ENCODE measurements around the gene MYO1G.
"Not testable (repeated sequence)": the region's sequence is repeated elsewhere in the genome, so short reads cannot be mapped to it uniquely, and the experiment has no call there.

The MYO1G gene

DNA sequence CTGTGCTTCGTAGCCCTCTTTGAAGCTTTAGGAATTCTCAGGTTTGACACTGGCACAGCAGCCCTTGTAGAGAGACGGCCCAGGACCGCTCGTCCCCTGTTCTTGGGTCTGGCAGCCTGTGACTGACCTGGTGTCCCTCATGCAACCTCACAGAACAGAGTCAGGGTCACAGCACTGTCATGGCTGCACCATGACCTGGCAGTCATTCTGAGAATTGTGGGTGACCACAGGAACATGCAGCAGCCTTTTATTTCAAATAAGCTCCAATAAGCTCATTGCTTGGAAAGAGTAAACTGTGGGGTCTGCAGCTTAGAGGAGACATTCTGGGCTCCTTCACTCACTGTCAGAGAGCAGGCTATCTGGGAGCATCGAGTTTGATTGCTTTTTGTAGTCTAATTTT lies 42.5 kb downstream of the MYO1G start:
- no peak for DNase-seq (ENCODE audit: low spot score)

DNA sequence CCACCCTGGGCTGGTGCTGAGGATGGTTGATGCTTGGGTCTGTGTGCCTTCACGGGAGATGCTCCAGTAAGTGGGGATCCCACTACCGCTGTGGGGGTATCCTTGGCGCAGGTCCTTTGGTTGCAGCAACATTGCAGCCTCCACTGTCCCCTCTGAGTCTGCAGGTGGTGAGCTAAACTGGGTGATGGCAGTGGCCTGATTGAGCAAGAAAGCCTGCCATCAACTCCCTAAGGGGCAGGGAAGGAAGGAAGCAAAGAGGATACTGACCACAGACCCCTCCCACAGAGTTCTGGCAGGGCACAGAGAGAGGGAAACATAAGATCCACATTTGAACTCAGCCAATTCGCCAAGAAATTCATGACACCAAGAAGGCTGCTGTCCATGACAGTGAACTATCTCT lies 43.2 kb downstream of the MYO1G start:
- DNase-seq (ENCODE audit: low spot score), result no peak

DNA sequence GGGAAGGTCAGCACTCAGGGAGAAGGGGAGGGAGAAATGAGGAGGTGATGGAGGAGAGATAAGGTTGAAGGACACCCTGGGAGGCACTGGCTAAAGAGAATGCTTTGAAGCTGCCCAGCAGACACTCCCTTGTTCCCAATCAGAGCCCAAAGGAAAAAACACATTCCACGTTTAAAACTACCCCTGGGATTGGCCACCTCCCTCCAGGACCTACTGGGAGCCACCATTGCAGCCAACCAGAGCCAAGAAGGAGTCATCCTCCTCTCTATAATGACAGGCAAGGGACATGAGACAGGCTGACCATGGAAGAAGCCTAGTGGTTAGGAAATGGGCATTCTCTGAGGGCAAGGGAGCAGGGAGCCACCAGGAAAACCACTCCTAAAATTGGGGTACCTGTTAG lies 43.8 kb downstream of the MYO1G start:
- DNase-seq (ENCODE audit: low spot score), result no peak

DNA sequence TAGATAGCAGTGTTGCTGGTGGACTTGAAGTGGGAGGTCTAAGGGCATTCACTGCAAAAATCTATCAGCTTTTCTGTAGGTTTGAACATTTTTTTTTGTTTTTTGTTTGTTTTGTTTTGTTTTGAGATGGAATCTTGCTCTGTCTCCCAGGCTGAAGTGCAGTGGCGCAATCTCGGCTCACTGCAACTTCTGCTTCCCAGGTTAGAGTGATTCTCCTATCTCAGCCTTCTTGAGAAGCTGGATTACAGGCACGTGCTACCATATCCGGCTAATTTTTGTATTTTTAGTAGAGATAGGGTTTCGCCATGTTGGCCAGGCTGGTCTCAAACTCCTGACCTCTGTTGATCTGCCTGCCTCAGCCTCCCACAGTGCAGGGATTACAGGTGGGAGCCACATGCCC lies 44.3 kb downstream of the MYO1G start:
- not testable (repeated sequence) for DNase-seq (ENCODE audit: low spot score)

DNA sequence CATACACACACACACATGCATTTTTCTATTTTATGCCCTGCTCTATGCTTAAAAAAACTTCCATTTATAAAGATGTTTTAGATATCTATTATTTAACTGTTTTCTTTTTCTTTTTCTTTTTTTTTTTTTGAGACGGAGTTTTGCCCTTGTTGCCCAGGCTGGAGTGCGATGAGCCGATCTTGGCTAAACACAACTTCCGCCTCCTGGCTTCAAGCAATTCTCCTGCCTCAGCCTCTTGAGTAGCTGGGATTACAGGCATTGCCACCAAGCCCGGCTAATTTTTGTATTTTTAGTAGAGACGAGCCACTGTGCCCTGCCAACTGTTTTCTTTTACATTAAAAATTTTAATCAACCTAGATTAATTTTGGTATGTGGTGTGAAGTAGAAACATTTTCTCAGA lies 47.9 kb downstream of the MYO1G start:
- no peak for DNase-seq (ENCODE audit: low spot score)

DNA sequence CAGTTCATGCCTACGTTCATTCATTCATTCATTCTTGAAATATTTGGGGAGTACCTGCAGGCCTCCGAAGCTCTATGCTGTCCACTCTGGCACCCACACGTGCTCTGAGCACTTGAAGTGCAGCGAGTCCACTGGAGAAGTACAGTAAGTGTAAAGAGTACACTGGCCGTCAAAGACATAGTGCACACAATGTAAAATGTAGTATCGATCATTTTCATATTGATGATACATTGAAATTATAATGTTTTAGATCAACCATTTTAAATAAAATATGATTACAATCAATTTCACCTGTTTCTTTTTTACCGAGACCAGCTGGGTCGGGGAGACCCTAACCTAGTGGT lies 56.5 kb downstream of the MYO1G start:
- DNase-seq (ENCODE audit: low spot score), result no peak

DNA sequence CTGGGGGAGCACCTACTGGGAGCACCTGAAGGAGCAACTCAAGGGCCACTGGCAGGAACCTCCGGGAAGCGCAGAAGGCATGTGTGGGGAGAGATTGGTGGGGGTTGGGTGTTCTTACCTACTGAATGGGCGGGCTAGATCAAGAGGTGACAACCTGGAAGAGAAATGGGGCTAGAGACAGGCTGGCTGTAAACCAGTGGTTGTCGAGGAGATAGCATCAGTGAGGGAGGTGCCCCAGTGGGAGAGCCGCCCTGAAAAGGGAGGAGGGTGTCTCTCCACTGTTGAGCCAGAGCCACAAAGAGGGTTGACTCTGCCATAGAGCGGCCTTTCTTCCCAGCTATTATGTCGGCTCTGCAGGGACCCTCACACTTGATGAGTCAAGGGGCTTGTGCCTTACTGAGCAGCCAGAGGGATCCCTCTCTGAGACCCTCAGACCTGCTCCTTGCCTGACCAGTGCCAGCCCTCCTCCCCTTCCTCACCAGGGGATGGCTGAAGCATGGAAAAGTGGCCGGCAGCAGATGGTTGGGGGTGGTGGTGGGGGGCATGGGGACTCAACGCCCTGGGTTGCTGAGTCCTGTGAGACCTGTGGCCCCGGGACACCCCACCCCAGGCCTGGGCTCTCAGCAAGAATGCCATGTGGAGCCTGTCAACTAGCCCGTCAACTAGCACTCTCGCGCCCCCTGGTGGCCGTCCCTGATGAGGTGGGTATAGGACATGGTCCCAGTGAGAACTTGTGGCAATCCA lies 57.0 kb downstream of the MYO1G start:
- peak; percentile 93 for DNase-seq (ENCODE audit: low spot score)

DNA sequence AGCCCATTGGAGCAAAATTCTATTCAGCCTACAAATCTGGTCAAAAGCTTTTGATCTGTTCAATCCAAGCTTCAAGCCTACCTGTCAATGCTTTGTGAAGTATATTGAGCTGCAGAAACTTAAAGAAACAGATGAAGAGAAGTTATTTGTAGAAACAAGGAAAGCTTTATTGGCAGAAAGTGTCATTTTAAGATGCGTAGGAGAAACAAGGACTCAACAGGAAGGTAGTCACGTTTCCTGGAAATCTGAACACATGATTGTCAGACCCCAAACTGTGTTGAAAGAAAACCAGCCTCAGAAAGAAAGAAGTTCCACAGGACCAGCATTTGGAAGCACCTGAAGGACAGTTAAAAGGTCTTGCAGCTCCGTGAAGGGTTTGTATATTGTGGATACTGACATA lies 58.7 kb downstream of the MYO1G start:
- no peak for DNase-seq (ENCODE audit: low spot score)

DNA sequence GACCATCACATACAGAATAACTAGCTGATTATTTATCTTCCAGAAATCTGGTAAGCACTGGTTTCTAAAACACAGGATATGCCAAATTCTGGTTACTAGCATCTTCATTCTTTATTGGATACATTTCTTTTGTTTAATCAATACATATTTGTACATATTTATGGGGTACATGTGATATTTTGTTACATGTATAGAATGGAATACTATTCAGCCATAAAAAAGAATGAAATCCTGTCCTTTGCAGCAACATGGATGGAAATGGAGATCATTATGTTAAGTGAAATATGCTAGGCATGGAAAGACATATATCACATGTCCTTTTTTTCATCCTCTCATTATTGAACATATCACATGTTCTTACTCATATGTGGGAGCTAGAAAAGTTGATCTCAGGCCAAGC lies 60.8 kb downstream of the MYO1G start:
- DNase-seq (ENCODE audit: low spot score), result no peak

DNA sequence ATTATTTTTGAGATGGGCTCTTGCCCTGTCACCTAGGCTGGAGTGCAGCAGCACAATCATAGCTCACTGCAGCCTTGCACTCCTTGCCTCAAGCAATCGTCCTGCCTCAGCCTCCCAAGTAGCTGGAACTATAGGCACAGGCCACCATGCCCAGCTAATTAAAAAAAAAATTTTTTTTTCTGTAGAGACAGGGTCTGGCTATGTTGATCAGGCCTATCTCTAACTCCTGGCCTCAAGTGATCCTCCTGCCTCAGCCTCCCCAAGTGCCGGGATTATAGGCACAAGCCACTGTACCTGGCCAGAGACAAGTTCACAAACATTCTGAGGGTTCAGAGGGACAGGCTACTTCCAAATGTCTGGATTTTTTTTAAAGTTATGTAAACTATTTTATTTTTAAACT lies 61.4 kb downstream of the MYO1G start:
- no peak for DNase-seq (ENCODE audit: low spot score)

DNA sequence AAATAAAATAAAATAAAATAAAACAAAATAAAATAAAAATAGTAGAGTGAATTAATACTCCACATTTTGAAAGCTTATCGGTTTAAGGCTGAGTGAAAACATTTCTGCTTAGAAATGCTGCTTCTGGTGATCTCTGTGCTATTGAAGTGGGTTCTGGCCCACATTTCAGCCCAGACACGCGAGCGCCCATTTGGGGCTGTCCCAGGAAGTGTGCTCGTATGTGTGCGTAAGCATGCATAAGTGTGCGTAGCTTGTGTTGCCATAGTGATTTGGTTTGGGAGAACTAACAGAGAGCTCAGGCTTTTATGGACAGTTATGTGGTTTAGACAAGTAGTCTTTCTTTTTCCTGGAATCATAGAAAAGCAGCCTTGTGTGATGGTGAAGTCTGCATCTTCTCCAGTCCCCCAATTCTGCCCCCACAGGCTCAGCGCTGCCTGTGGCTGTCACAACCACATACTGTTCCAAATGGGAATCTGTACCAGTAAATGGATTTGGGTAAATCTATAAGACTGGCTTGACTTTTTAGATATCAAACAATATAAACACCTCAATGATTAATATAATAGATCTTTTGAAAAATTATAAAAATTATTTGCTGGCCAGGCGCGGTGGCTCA lies 63.7 kb downstream of the MYO1G start:
- DNase-seq (ENCODE audit: low spot score), result peak; percentile 78

DNA sequence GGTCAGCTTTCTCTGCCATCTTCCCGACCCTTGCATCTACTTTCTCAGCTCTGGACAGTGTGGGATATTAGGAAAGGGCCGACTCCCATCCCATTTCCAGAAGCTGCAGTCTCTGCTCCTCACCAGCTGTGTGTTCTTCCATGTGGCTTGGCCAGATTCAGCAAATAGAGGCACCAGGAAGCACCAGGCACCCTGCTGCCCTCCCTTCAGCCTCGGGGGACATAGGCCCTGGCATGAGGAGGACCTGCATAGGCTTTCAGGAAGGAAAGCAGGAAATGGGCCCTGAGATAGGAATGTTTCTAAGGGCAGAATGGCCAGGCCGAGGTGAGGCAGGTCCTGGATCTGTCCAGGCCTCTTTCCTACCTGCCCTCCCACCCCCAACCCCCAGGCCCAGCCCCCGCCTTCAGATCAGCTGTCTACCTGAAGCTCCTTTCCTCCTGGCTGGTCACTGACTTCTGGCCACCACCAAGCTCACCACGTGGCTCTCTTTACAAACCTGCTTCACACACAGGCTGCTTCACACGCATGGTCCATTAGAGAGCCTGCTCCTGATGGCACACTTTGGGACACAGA lies 66.0 kb downstream of the MYO1G start:
- no peak for DNase-seq (ENCODE audit: low spot score)
